H1 (cell line): ENCODE data around the gene FCN3. TPM values are rescaled to one million over a fixed set of nuclear protein-coding genes. Genes with fewer than 3 reads are reported as not detected.
A peak's percentile ranks its signal among the peaks of the same experiment; 100 is the strongest.

ENCODE experiments used
- CTCF ChIA-PET: fragments of 300-600 bp; sonication (Branson Sonifier 250); formaldehyde crosslinking; loops from one replicate; lab custom pipeline; 2021; ENCODE audit not compliant: partially characterized antibody; lab: Charles Lee
- POLR2A ChIA-PET: fragments of 300-600 bp; sonication (Branson Sonifier 250); formaldehyde crosslinking; loops from one replicate; lab custom pipeline; 2021; ENCODE audit warnings: inconsistent platforms; ENCODE audit not compliant: partially characterized antibody; lab: Charles Lee
- DNase-seq, 2 experiments: peaks; one replicate each; pipeline versions ENCODE4 v3.0.0 to v3.0.0-alpha.2; 2010 to 2022; ENCODE audit warnings: low spot score in 2 of 2, low read depth in 1 of 2, mixed read lengths in 1 of 2
- FAIRE-seq: peaks from 2 replicates; lab custom pipeline; 2011; peaks lifted over from hg19 to GRCh38; lab: Jason Lieb, UNC
- H2AFZ ChIP-seq: 2 replicates; pipeline ENCODE4 v1.8.1; 2012; ENCODE audit warnings: low read length, inconsistent platforms
- H2AK5ac ChIP-seq: 2 replicates; pipeline ENCODE4 v1.6.1; 2013; ENCODE audit warnings: low read depth, low read length
- H2BK120ac ChIP-seq: replicated peaks from 2 replicates; pipeline ENCODE3; 2013; ENCODE audit warnings: low read depth, low read length, inconsistent platforms
- H2BK12ac ChIP-seq: 2 replicates; pipeline ENCODE4 v1.6.1; 2013; ENCODE audit warnings: low read depth, low read length
- H2BK15ac ChIP-seq: 2 replicates; pipeline ENCODE4 v1.6.1; 2013; ENCODE audit warnings: low read length
- H2BK20ac ChIP-seq: 2 replicates; pipeline ENCODE4 v1.6.1; 2013; ENCODE audit warnings: low read length
- H2BK5ac ChIP-seq: 2 replicates; pipeline ENCODE4 v1.6.1; 2013; ENCODE audit warnings: low read depth, low read length
- H3K14ac ChIP-seq: 2 replicates; pipeline ENCODE4 v1.6.1; 2013; ENCODE audit warnings: inconsistent platforms; ENCODE audit not compliant: insufficient read length
- H3K18ac ChIP-seq: 2 replicates; pipeline ENCODE4 v1.6.1; 2013; ENCODE audit warnings: low read length; ENCODE audit errors: extremely low read depth
- H3K23ac ChIP-seq: 2 replicates; pipeline ENCODE4 v1.6.1; 2013; ENCODE audit warnings: inconsistent platforms; ENCODE audit not compliant: insufficient read length
- H3K23me2 ChIP-seq: 2 replicates; pipeline ENCODE4 v1.6.1; 2013; ENCODE audit warnings: low read depth, low read length
- H3K27ac ChIP-seq: 2 replicates; pipeline ENCODE4 v1.6.1; 2011; ENCODE audit warnings: low read depth, low read length, inconsistent platforms
- H3K27me3 ChIP-seq, 4 experiments: replicated peaks in 1 of 4; 1 replicate in 1 of 4; 2 replicates in 3 of 4; pipeline versions ENCODE4 v1.6.1 to v1.8.1; 2011 to 2013; ENCODE audit warnings: low read length in 3 of 4, mild to moderate bottlenecking in 3 of 4, inconsistent platforms in 2 of 4, mixed read lengths in 2 of 4, moderate library complexity in 1 of 4; ENCODE audit not compliant: control insufficient read depth in 3 of 4, insufficient read depth in 3 of 4; ENCODE audit errors: extremely low read depth in 1 of 4
- H3K36me3 ChIP-seq, 4 experiments: 2 replicates each; pipeline versions ENCODE4 v1.6.1 to v1.8.1; 2011 to 2013; ENCODE audit warnings: mild to moderate bottlenecking in 4 of 4, low read length in 3 of 4, moderate library complexity in 2 of 4, control low read depth in 1 of 4, inconsistent platforms in 1 of 4; ENCODE audit not compliant: insufficient read depth in 4 of 4, control insufficient read depth in 2 of 4
- H3K4ac ChIP-seq: replicated peaks from 2 replicates; pipeline ENCODE3; 2013; ENCODE audit warnings: low read length, low read depth, mixed read lengths, inconsistent platforms; ENCODE audit not compliant: insufficient read length
- H3K4me1 ChIP-seq, 4 experiments: replicated peaks in 1 of 4; 1 replicate in 1 of 4; 2 replicates in 3 of 4; pipeline versions ENCODE4 v1.6.1 to v1.8.1; 2011 to 2013; ENCODE audit warnings: low read length in 3 of 4, inconsistent platforms in 2 of 4, mixed read lengths in 1 of 4; ENCODE audit not compliant: insufficient read depth in 4 of 4, control insufficient read depth in 3 of 4
- H3K4me2 ChIP-seq, 2 experiments: 2 replicates each; pipeline versions ENCODE4 v1.6.1 to v1.8.1; 2011 to 2013; ENCODE audit warnings: low read depth in 2 of 2, low read length in 2 of 2, control low read depth in 1 of 2, inconsistent platforms in 1 of 2, mild to moderate bottlenecking in 1 of 2; ENCODE audit not compliant: insufficient read depth in 1 of 2
- H3K4me3 ChIP-seq, 4 experiments: fragments of 200-600, 300-600 bp in 1 of 4; sonication (generic), shearing (Covaris generic), sonication (Bioruptor Twin) in 1 of 4; 2 replicates each; pipeline versions ENCODE4 v1.5.1 to v1.8.1; 2011 to 2016; ENCODE audit warnings: low read length in 4 of 4, low read depth in 3 of 4, control low read depth in 2 of 4, inconsistent platforms in 2 of 4, mild to moderate bottlenecking in 2 of 4, mixed read lengths in 1 of 4, moderate library complexity in 1 of 4; ENCODE audit not compliant: insufficient read depth in 2 of 4; ENCODE audit errors: extremely low read depth in 1 of 4
- H3K56ac ChIP-seq: replicated peaks from 2 replicates; pipeline ENCODE3; 2013; ENCODE audit warnings: low read depth, mild to moderate bottlenecking, mixed read lengths, low read length, inconsistent platforms; ENCODE audit not compliant: insufficient read length
- H3K79me1 ChIP-seq: 2 replicates; pipeline ENCODE4 v1.6.1; 2013; ENCODE audit warnings: low read depth, low read length, control low read depth
- H3K79me2 ChIP-seq, 2 experiments: 2 replicates each; pipeline versions ENCODE4 v1.6.1 to v1.8.1; 2012 to 2013; ENCODE audit warnings: low read length in 2 of 2, mild to moderate bottlenecking in 2 of 2, inconsistent platforms in 1 of 2; ENCODE audit not compliant: insufficient read depth in 2 of 2, control insufficient read depth in 1 of 2
- H3K9ac ChIP-seq, 4 experiments: replicated peaks in 1 of 4; 1 replicate in 1 of 4; 2 replicates in 3 of 4; pipeline versions ENCODE4 v1.6.1 to v1.8.1; 2011 to 2013; ENCODE audit warnings: low read depth in 3 of 4, low read length in 3 of 4, control low read depth in 2 of 4, mild to moderate bottlenecking in 2 of 4, moderate library complexity in 2 of 4, inconsistent platforms in 1 of 4; ENCODE audit errors: extremely low read depth in 1 of 4
- H3K9me3 ChIP-seq, 2 experiments: 2 replicates each; pipeline versions ENCODE4 v1.6.1 to v1.8.1; 2012 to 2013; ENCODE audit warnings: mild to moderate bottlenecking in 2 of 2, moderate library complexity in 2 of 2, control low read depth in 1 of 2, inconsistent platforms in 1 of 2, low read depth in 1 of 2, low read length in 1 of 2, mixed read lengths in 1 of 2; ENCODE audit not compliant: insufficient read depth in 2 of 2
- H4K20me1 ChIP-seq, 2 experiments: replicated peaks in 1 of 2; 2 replicates each; pipeline versions ENCODE3 to v1.8.1; 2011 to 2013; ENCODE audit warnings: inconsistent platforms in 2 of 2, low read length in 2 of 2, mild to moderate bottlenecking in 1 of 2; ENCODE audit not compliant: insufficient read depth in 2 of 2, control insufficient read depth in 1 of 2
- H4K5ac ChIP-seq: 2 replicates; pipeline ENCODE4 v1.6.1; 2013; ENCODE audit warnings: low read length, low read depth, mixed read lengths, inconsistent platforms; ENCODE audit not compliant: insufficient read length
- H4K8ac ChIP-seq: 2 replicates; pipeline ENCODE4 v1.8.0; 2013; ENCODE audit warnings: mild to moderate bottlenecking, moderate library complexity, low read length, inconsistent platforms; ENCODE audit not compliant: insufficient read depth; ENCODE audit errors: extremely low read depth
- H4K91ac ChIP-seq: replicated peaks from 2 replicates; pipeline ENCODE3; 2013; ENCODE audit warnings: low read length, mixed read lengths, inconsistent platforms; ENCODE audit not compliant: insufficient read length
- ATF3 ChIP-seq: IDR thresholded peaks from 2 replicates; pipeline ENCODE4 v1.6.1; 2011; ENCODE audit warnings: low read depth, mild to moderate bottlenecking, low read length; ENCODE audit not compliant: insufficient read depth
- KDM1A ChIP-seq: fragments of 200-600, 300-600 bp; sonication (generic); IDR thresholded peaks from 2 replicates; pipeline ENCODE4 v1.7.1; 2016; ENCODE audit warnings: mild to moderate bottlenecking, low read length, borderline replicate concordance
- NANOG ChIP-seq: IDR thresholded peaks from 2 replicates; pipeline ENCODE4 v1.6.1; 2011; ENCODE audit warnings: low read length, low read depth, mild to moderate bottlenecking, inconsistent platforms; ENCODE audit not compliant: insufficient read depth, poor library complexity, severe bottlenecking
- PHF8 ChIP-seq: fragments of 200-600 bp; sonication (generic); conservative IDR thresholded peaks from 2 replicates; pipeline ENCODE4 v1.7.1; 2012; ENCODE audit warnings: low read depth, mild to moderate bottlenecking, inconsistent platforms, low read length, moderate library complexity
- RFX5 ChIP-seq: IDR thresholded peaks from 2 replicates; pipeline ENCODE4 v1.6.1; 2011; ENCODE audit warnings: low read depth, low read length, improper control_type of control experiment, borderline replicate concordance
- SAP30 ChIP-seq: fragments of 300-600 bp; sonication (generic); IDR thresholded peaks from 2 replicates; pipeline ENCODE4 v1.7.1; 2012; ENCODE audit warnings: low read length, moderate library complexity, mild to moderate bottlenecking, inconsistent platforms; ENCODE audit not compliant: insufficient read depth, insufficient replicate concordance
- TAF1 ChIP-seq: IDR thresholded peaks from 2 replicates; pipeline ENCODE4 v1.6.1; 2011; ENCODE audit warnings: mild to moderate bottlenecking, low read depth, low read length
- TAF7 ChIP-seq: optimal IDR thresholded peaks from 2 replicates; pipeline ENCODE3; 2011; ENCODE audit warnings: low read depth, mild to moderate bottlenecking, inconsistent platforms, low read length, moderate library complexity, borderline replicate concordance
- TBP ChIP-seq: IDR thresholded peaks from 2 replicates; pipeline ENCODE4 v1.6.1; 2011; ENCODE audit warnings: low read depth, low read length, improper control_type of control experiment
- WGBS, 2 experiments: shearing (Covaris generic) in 1 of 2; methylation state at CpG; one replicate each; pipeline versions ENCODE4 v1.1.6 to v1.1.7; 2013 to 2015; ENCODE audit warnings: low lambda C conversion rate in 2 of 2, mixed read lengths in 2 of 2, inconsistent platforms in 1 of 2, low coverage in 1 of 2, missing lambda C conversion rate in 1 of 2; ENCODE audit not compliant: insufficient replicate concordance in 2 of 2, insufficient coverage in 1 of 2, insufficient read length in 1 of 2; ENCODE audit errors: extremely low coverage in 1 of 2, missing lambda C conversion rate in 1 of 2; 5-methylcytosine and 5-hydroxymethylcytosine counted together
- polyA plus RNA-seq, 7 experiments: library from polyadenylated mRNA; depleted of rRNA in 3 of 7; stranded (reverse) in 5 of 7; unstranded in 2 of 7; fragments of >200 nt in 5 of 7; fragments of 200-250 nt in 2 of 7; gene quantifications; 1 replicate in 5 of 7; 2 replicates in 1 of 7; 4 replicates in 1 of 7; pipeline versions ENCODE4 v1.2.1 to v1.2.3, GENCODE V29; 2011 to 2013; ENCODE audit warnings: missing spikeins in 2 of 7, mixed read lengths in 2 of 7
- total RNA-seq: library from RNA; stranded (reverse); fragmentation: NEBNext Ultra II Directional; extraction: Animal tissue kit (Norgen Biotek cat#: 25700); gene quantifications from 2 replicates; pipeline ENCODE4 v1.2.1, GENCODE V29; 2021

FCN3 gene
- total and polyA plus RNA-seq, 2 of the 8 experiments (the other 6 are each of a cell fraction or from before 2014, with no cell fraction given) = 0.30 to 0.57 TPM

- no peak overlapping the region for H2BK5ac ChIP-seq
- H3K18ac ChIP-seq = no peak overlapping the region
- no peak overlapping the region for H2BK120ac ChIP-seq
- H2BK12ac ChIP-seq = no peak overlapping the region
- H3K9ac ChIP-seq = no peak overlapping the region
- no peak overlapping the region for H2BK15ac ChIP-seq
- peak overlapping the region; percentile 8; the same call in 1 of the 2 replicates for H4K8ac ChIP-seq
- DNase-seq = no peak
- no peak overlapping the region for H3K4ac ChIP-seq
- H3K79me1 ChIP-seq = no peaks in the 10 kb centered on the region
- H3K4me2 ChIP-seq = no peak overlapping the region
- H3K79me2 ChIP-seq = no peaks in the 10 kb centered on the region
- H4K91ac ChIP-seq = no peak overlapping the region
- peaks cover 4 to 18% (median 11%) of the 10 kb centered on the region in 4 experiments; a peak in 7 of 8 replicates for H3K36me3 ChIP-seq
- peaks cover 0 to 3% (median 1%) of the 10 kb centered on the region in 4 experiments; a peak in 1 of 7 replicates for H3K4me1 ChIP-seq
- no peaks in the 10 kb centered on the region for H3K27me3 ChIP-seq
- no peak overlapping the region for H4K5ac ChIP-seq
- CTCF ChIA-PET = interaction anchor here (0.7 to 17.0 kb wide), 17 partner anchors 8 to 271 kb away, joined by 3 to 321 read pairs (median 7); partner anchors contain the start of genes MAP3K6 and SYTL1
- no peak for FAIRE-seq
- H3K23me2 ChIP-seq = no peaks in the 10 kb centered on the region
- POLR2A ChIA-PET = interaction anchor here (1.0 to 1.6 kb wide), 7 partner anchors 9 to 36 kb away, joined by 3 to 5 read pairs (median 3); no protein-coding TSS in a partner anchor
- WGBS, 2 experiments = 87% methylated on average over 17 of the region's 17 CpGs; no CpG with 5 or more reads in 1 of the 2 experiments
- no peak overlapping the region for H2AFZ ChIP-seq
- H3K4me3 ChIP-seq = no peak overlapping the region
- no peak overlapping the region for H3K56ac ChIP-seq
- no peak overlapping the region for H2AK5ac ChIP-seq
- H2BK20ac ChIP-seq = no peak overlapping the region
- H3K14ac ChIP-seq = no peak overlapping the region
- no peak overlapping the region for H3K23ac ChIP-seq
- H3K27ac ChIP-seq = no peak overlapping the region
- H3K9me3 ChIP-seq = no peaks in the 10 kb centered on the region
- H4K20me1 ChIP-seq = peaks cover 4 to 15% of the 10 kb centered on the region in 2 experiments
- TF ChIP-seq TBP = no peak
- TF ChIP-seq NANOG = no peak
- no peak for TF ChIP-seq KDM1A
- TF ChIP-seq RFX5 = no peak
- TF ChIP-seq ATF3 = no peak
- no peak for TF ChIP-seq PHF8
- no peak for TF ChIP-seq SAP30
- no peak for TF ChIP-seq TAF7
- TF ChIP-seq TAF1 = no peak
These were observed 38.9 kb downstream of the FCN3 start for GRCh38 chr1:27335506-27336422.
